Stromal cell of bone marrow (primary cell): ENCODE measurements around the gene P2RY14.

Experiments
- DNase-seq: peaks from one replicate; pipeline ENCODE4 v3.0.0-alpha.2; 2012; ENCODE audit warnings: low read depth

P2RY14 gene

GRCh38 chr3:151213881-151214280 is 64.5 kb downstream of the P2RY14 start:
- DNase-seq: no peak

- no peak for DNase-seq
Observed at GRCh38 chr3:151213151-151213550, 65.2 kb downstream of the P2RY14 start.

DNA sequence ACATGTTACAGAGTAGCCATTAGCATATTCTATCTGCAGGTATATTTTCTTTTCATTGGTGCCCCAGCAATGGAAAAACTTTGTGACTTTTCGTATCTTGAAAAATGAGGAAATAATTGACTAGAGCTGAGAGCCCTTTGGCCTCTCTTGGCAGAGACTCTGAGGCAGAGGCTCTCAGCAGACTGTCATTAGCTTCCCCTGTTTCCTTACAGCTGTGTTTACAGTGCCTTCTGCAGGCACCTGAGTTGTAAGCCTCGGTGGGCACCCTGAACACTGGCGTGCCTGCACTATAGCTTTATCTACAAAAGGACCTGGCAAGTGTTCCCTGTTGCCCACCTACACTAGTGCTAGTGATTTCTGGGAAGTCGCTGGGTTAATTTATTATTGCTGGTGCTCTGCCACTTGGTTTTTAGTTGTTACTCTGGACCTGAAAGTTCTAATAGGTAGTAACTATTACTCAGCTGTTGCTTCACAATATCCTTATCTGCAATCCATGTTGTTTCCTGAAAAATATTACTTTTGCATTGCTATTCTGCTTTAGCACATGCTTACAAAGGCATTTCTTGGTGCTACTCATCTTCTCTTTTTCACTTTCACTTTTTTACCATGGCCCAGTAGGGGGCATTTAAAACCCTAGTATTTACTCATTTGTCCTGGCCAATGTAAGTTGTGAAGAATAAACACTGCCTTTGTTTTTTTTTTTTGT is 67.5 kb downstream of the P2RY14 start:
- DNase-seq: no peak

- no peak for DNase-seq
Observed at GRCh38 chr3:151209654-151210053, 68.7 kb downstream of the P2RY14 start.

- DNase-seq: no peak
Observed at GRCh38 chr3:151206201-151206600, 72.1 kb downstream of the P2RY14 start.

DNA sequence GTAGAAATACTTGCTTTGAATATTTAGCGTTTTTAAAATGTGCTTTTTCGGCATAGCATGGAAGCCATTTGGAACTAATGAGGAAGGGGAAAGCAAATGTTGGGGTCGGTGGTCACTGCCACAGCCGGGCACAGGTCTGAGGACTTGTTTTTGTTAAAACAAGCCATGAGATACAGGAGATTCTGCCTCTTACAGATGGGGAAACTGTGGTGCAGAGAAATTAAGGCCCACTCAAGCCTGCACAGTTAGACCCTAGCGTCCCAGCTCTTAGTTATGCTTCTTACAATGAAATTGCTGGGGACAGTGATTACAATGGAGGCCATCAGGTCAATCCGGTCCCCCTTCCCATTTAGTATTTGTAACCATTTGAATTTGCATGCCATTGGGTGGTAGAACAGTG is 72.9 kb downstream of the P2RY14 start:
- DNase-seq: no peak

DNA sequence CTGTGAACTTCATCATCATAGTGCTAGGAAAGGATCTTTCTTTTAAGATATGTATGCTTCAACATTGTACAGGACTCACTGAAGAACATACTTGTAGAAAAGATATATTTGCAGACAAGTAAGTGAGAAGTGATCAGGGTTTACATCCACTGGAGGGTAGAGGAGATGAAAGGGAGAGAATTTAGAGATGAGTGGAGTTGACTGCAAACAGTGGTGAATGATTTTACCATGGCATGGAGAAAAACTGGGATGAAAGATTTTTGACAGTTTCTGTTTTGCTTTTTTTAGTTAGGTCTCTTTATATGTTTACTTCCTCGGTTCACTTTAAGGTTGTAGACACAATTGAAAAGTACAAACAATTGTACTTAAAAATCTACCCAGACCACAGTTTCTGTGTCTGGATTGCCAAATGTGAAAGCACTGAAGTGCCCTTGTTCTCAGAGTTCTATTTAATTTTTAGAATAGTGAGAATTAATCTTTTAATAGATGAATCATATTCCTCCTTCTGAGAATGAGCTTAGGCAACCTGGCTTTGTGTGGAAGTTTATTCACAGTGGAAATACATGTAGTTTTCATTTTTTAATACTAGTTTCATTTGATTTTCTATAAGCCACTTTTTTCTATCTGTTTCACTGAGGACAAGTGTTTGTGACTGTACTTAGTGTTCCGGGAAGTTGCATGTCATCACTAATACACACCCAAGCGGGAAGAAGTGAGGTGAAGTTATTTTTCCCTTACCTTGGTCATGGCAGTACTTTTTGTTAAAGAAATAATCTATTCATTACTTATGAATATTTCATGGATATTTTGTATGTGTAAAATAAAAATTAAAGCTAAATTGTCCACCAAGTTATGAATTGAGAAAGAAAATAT is 73.6 kb downstream of the P2RY14 start:
- no peak for DNase-seq

DNA sequence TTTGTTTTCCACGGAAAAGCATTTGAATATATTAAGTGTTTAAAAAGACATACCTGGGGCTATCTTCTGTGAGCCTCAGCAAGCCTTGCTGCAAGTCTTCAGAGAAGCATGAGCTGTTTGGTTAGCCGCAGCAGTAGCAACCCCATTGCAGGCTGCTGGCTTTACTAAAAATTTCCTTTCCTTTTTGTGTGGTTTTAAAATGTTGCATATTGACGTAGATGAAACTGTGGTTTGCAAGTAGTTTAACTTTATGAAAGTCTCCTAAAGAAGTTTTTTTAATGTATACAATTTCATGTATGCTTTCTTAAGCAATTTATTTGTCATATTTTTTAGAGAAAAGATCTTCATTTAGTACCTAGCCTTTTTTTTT is 75.3 kb downstream of the P2RY14 start, which contains the start of gene GPR171:
Gene GPR171 (minus strand): TSS at position 166 of the 370 bp plus-strand sequence. CDS start 3,830 bp downstream, outside the sequence.
- DNase-seq: no peak

- DNase-seq: no peak
Observed at GRCh38 chr3:151201051-151201730, 77.2 kb downstream of the P2RY14 start.

DNA sequence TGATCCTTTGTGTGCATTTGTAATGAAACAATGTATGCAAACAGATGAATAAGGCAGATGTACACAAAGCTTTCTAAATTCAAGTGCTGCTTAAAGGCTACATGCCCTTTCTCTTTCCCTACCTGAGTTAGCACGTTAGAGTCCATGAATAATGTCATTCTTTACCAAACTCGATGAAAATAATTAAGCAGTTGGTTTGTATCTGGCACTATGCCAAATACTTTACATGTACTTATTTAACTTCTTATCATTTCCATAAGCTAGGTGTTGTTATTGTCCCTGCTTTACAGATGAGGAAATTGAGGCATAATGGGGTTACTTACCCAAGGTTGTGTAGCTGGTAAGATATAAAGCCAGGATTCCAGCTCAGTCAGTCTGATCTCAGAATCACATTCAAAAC is 77.8 kb downstream of the P2RY14 start:
- no peak for DNase-seq

DNA sequence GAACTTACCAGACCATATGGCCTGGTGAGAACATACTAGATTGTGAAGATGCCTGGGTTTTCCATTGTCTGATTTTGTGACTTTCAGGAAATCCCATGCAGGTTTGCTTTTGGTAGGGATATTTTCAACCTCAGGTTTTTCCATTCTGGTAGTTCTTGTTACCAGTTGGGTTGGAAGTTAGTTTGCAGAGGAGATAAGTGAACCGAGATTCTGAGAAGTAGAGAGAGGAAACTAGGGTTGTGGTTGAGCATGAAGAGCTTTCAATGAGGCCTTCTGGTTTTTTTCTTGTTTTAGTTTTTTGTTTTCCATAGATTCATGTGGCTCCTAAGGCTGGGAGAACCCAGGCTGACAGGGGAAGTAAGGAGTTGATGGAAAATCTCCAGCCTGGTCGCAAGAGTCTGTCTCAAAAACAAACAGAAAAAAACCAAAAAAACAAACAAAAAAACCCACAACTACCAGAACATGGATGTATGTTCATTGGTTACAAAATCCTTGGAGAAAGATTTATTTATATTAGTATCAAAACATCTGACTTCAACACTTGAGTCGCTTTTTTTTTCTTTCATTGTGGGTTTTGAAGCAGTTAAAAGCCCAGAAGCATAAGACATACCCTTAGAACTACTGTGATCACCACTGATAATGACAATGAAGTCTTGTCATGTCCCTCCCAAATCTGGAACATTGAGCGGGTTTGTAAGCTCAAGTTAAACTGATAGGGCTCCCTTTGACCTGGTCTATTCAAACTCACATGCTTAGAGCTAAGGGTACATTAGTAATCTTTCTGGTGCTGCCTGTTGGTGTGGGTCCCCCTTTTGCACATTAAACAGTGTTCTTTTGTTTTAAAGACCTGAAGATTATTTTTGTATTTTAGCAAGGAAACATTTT is 78.5 kb downstream of the P2RY14 start:
- no peak for DNase-seq

DNA sequence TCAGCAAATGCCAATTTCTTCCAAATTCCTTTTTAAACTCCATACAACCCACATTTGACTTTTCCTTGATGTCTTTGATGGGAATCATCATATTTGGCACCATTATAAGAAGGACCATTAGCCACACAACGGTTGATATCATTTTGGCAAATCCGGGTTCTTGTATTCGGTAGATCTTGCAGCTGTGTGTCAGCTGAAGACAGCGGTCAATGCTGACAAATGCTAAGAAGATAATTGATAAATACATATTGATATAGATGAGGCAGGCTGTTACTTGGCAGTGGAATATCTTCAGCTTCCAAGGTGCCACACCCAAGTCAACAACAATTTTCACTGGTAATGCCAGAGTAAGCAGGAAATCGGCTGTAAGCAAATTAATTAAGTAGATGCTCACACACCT is 79.5 kb downstream of the P2RY14 start:
- DNase-seq: no peak

DNA sequence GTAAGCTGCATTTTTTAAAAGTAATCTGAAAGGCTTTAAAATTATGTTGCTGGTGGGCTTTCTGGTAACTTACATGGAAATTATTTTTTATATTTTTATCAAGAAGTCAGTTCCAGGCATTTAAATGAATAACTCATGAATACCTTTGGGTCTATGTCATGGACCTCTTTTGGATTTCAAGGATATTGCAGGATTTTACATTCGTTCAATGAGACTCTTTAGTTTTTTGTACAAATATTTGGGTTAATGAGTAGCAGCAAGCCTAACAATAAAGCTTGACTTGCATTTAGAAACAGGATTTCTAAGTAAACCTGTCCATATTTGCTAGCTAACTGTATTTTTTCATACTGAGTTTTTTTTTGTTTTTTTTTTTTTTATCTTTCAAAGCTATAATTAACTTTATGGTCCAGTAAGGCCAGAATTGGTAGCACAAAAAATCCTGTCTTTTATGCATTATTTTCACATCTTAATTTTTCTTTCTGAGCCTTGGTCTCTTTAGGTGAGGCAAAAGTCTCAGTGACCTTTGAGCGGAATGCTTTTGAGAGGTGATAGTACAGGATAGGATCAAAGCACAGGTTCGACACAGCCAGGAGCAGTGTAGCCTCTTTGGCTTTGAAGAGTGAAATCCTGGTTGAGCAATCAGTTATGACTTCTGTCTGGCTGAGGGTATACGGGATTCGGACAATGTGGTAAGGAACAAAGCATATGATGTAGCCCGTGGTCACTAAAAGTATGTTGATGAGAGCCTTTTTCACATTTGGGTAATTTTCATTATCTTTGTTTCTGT is 80.2 kb downstream of the P2RY14 start:
- no peak for DNase-seq

GRCh38 chr3:151197228-151197627 is 81.1 kb downstream of the P2RY14 start:
- DNase-seq: no peak

- DNase-seq: no peak
Observed at GRCh38 chr3:151196434-151196833, 81.9 kb downstream of the P2RY14 start.

DNA sequence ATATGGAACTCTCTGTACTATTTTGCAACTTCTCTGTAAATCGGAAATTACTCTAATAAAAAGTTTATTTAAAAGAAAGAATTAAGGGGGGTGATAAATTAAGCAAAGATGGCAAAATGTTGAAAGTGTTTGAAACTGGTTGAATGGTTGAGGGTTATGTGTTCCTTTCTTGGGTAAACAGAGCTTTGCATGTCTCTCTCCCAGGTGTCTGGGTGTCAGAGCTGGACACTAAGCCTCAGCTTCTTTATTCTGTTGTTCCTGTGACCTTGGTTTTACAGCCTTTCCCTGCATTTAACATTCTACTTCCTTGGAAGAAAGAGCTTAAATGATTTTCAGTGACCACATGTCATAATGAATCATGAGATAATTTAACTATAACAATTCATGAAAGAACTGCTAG is 82.5 kb downstream of the P2RY14 start:
- no peak for DNase-seq

GRCh38 chr3:151192545-151192944 is 85.8 kb downstream of the P2RY14 start:
- DNase-seq: no peak

DNA sequence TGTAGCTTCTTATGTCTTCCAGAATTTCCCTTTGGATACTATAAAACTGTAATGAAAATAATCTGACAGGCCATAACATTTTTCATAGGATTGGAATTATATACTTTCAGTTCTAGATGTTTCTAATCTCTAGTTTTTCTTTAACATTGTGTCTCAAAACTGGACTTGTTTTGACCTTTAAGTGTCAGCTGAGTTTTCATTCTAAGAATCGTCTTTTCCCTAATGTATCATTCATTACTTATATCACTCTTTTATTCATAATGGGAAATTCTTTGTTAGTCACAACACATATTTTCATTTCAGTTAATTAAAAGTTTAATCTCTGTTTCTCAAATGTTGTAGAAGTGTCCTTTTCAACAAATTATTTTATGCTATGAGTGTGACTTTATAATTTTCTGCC is 87.2 kb downstream of the P2RY14 start:
- no peak for DNase-seq

- DNase-seq: no peak
Observed at GRCh38 chr3:151183265-151183671, 95.1 kb downstream of the P2RY14 start.

GRCh38 chr3:151182349-151183079 is 95.8 kb downstream of the P2RY14 start:
- no peak for DNase-seq
